Hematopoietic multipotent progenitor cell treated with erythropoietin and hydrocortisone succinate and interleukin-3 and kit ligand, for 6 days (in vitro differentiated cells): ENCODE results near the gene LMX1B.

ENCODE experiments used
- DNase-seq: peaks from one replicate; pipeline ENCODE4 v3.0.0-alpha.2; 2015

LMX1B gene

DNA sequence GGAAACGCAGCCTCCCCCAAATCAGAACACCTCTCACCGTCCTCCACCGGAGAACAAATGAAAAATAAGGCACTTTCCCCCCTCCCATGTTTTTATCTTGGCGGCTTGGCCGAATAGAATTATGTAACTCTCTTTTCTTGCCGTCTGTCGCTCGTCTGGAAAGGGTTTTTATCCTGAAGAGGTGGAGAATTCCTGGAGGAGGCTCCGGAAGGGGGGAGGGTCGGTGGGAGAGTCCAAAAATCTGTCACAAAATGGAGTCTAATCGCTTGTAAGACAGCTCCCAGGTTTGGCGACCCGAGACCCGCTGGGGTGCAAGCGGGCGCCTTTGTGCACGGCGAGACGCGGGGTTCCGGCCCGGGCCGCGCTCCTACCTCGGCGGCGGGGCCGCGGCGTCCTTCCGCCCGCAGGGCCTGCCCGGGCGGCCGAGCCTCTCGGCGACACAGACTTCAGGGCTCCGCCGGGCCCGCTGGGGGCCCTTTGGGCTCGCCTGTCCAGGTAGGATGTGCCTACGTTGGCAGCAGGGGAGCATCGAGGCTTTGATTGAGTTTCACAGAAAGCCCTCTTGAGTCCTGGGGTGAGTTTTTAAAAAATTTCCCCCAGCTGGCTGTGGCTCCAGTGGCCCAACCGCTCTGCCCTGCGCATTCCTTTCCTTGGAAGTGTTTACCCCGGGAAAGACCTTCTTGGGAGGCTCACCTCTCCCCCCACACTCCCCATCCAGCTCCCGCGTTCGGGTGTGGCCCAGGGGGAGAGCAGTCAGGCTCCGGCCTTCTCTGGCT lies 5.0 kb downstream of the LMX1B start:
- DNase-seq = no peak

DNA sequence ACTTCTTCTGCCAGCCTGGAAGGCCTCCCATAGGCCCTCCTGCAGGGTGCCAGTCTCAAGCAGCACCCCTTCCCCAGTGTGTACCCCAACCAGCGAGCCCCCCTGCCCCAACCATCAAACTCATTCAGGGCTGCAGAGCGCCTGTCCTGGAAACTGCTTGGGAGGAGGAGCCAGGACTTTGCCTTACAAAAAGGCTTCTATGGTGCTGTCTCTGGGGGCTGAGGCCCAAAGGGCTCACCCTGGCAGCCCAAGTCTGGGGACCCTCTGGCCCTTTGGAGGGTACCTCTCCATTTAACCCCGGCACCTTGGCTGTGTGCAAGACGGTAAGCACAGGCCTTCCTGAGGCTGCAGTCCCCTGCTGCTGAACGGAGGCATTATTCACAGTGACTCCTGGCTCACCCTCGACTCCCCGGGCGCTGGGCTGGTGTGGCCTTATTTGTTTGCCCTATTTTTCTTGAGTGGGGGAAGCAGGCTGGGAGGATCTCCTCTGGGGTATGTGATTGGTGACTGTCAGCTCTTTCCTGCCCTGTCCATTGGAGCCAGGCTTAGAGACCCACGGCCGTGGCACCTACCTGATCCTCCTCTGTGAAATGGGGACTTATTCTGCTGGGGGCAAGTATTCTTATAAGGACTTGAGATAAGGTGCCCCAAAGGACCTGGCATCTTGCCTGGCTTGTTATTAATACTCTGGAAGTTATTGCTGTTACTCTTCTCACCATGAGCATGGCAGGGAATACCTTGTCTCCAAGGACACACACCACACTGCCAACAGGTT lies 5.8 kb downstream of the LMX1B start:
- DNase-seq = no peak

DNA sequence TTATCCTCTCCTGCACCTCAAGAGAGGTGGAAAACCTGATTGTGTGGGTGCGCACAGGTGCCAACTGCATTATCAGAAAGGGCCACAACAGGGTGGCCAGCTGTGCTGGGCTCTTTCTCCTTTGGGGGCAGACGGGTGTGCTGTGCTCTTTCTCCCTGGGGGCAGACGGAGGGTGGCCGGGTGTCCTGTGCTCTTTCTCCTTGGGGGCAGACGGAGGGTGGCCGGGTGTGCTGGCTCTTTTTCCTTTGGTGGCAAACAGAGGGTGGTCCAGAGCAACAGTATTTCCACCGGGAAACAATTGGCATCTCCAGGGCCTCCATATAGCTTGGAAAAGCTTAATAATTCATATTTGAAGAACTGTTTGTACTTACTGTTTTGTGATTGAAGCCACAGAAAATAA lies 6.8 kb downstream of the LMX1B start:
- no peak for DNase-seq

DNA sequence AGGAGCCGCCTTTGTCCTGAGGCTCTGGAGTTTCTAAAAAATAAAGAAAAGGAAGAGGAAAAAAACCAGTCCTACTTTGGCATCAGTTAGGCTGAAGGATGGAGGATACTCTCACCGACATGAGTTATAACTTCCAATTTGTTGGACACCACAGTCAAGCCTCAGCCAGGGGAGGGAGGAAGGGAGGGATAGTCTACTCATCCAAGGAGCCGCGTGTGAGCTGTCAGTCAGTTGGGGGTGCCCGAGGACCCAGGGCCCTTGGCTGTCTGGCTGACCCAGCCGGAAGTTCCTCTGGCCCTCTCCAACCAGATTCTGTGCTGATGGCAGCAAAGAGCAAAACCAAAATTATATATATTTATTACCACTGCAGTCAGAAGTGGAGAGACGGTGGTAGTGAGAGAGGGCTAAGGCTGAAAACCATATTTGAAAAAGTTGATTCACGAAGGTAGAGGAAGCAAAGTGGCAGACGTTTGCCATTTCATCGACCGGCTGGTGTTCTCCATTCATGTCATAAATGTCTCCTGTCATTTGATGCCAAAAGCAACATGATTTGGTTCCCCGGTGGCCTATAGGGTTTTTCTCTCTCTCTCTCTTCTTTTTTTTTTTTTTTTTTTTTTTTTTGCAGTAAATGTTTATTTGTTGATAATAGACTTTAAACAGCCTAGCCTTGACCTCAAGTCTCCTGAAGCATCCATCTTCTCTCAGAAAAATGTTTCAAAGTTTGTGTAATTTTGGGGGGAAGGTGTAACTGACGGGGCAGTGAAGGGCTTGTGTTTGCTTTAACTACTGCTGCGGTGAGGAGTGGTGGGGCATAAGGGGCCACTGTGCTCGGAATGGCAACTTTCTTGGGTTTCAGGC lies 7.6 kb downstream of the LMX1B start:
- no peak for DNase-seq

DNA sequence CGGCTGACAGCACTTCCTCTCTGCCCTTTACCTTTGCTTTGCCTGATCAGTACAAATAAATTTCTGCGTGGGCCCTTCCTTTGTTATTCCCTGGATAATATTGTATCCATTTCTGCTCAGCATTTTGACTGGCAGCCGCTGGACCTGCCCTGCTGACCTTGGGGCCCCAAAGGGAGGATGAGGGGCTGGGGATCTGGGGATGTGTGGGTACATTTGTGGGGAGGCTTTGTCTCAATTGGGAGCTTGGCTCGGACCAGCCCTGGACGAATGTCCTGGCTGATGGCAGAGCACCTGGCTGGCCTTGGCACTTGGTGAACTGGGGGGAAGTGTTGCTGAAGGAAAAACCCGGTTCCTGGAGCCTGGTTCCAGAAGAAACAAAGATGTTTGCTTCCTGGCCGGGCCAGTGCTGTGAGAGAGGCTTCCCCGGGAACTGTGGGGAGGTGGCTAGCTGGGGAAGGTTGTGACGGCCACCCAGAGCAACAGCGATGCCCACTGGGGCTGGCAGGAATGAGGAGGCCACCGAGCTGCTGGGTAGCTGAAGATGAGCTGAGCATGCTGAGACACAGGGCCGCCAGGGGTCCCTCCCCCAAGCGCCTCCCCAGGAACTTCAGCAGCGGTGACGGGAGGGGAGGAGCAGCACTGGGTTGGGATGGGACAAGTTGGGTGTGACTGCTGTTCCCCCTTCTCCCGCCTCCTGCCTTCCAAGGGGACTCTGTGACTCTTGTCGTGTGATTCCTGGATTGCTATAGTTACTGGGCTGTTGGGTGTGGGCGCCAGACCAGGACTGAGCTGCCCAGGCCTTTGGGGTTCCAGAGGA lies 8.4 kb downstream of the LMX1B start:
- DNase-seq = no peak

DNA sequence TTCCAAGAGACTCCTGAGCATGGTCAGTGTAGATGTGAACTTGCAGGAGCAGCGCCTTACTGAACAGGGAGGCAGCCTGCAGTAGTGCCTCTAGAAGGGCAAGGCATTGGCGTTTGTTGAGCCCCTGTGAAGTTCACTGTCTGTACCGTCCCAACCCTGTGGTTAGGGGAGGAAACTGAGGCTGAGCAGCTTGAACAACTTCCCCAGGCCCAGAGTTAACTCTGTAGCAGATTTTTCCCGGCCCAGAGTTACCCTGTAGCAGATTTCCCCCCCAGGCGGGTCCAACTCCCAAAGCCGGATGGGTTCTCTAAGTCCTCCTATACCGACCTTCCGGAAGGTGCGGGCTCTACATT lies 9.6 kb downstream of the LMX1B start:
- DNase-seq = no peak

DNA sequence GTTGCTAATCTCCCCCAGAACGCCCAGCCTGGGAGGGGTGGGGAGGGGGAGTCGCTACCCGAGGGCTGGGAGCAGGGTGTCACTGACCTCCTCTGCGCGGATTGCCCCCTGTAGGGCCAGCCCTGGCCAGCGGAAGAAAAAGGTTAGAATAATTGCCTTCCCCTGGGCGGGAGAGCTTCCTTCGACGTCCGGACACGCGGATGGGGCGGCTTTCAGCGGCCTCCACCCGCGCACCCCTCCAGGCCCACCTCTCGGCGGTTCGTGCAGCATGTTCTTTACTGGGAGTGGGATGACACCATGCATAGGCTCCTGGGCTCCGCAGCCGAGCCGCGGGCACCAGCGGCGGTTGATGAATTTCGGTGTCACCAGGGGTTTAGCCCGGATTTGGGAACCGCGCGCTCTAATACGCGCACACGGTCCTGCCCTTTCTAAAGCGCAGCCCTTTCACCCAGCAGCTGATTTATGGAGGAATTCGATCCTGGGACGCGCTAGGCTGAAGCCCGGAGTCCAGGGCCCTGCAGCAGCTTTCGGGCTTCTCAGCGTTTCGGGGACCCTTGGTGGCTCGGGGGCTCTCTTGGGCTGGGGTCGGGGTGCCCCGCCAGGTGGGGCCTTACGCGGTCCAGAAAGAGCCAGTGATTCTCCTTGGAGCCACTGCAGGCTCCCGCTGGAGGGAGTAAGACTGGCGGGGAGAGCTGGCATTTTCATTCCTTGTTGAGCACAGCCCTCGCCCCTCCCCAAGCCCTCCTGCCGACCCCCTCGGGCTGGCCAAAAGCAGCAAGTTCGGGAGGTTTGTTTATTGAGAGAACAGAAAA lies 10.1 kb downstream of the LMX1B start:
- no peak for DNase-seq

DNA sequence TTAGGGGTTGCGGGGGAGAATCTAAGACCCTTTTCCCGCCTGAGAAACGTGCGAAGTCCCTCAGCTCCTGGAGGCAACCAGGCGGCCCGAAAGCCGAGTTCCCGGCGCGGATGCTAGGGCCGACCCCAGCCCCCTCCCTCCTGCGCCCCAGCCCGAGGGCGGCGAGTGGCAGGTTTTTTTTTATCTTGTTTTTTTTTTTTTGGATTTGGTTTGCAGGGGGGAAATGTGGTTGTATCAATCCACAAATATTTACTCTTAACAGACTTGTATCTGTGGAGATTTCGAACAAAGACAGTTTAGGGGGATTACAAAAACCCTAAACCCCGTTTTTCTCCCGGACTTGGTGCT lies 10.7 kb downstream of the LMX1B start:
- DNase-seq = no peak

DNA sequence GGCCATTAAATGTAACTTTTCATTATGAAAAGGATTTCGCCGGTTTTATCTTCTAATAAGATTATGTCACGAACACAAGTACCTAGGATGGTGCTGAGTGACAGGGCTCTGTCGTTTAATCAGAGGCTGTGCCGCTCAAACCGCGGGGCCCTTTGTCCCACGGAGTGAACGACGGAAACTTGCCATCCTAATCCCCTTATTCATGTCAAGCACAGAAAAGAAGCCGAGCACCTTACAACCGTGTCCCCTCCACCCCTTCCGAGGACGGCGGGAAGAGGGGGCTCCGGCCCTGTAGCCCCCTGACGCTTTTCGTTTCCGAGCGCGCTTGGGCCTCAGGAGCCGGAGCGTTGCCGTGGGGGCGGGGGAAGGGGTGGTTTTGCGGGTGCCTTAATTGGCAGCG lies 11.2 kb downstream of the LMX1B start:
- no peak for DNase-seq

DNA sequence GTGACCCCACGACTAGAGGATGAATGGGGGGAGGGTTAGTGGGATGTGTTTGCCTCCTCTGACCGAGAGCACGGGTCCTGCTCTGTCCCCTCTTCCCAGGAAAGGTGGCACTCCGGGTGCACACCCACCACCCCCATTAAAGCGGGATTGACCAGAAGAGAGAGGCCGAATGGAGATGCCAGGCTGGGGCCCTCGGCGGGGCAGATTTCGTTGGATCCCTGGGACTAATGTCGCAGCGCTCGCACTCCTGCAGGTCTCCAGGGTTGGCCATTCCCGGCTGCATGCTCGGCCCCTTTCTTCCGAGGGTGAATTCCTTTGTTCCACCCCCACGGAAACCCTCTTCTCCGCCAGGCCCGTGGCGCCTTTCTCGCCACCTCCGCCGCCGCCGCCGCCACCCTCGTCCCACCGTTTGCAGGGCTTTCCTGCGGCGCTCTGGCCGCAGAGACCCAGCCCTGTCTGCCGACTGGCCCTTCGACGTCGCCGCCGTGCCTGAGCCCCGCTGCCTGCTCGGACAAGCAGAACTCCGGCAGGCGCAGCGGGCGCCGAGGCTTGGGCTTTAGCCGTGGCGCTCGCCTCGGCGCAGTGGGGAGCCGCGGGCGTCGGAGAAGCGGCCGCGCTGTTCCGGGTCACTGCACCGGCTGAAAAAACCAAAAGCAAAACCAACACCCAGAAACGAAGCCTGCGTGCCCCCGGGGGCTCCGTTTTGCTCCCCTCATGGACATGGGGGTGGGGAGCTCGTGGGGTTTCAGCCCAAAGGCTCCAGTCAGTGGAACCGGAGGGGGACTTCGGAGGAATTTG lies 11.8 kb downstream of the LMX1B start:
- DNase-seq = no peak

DNA sequence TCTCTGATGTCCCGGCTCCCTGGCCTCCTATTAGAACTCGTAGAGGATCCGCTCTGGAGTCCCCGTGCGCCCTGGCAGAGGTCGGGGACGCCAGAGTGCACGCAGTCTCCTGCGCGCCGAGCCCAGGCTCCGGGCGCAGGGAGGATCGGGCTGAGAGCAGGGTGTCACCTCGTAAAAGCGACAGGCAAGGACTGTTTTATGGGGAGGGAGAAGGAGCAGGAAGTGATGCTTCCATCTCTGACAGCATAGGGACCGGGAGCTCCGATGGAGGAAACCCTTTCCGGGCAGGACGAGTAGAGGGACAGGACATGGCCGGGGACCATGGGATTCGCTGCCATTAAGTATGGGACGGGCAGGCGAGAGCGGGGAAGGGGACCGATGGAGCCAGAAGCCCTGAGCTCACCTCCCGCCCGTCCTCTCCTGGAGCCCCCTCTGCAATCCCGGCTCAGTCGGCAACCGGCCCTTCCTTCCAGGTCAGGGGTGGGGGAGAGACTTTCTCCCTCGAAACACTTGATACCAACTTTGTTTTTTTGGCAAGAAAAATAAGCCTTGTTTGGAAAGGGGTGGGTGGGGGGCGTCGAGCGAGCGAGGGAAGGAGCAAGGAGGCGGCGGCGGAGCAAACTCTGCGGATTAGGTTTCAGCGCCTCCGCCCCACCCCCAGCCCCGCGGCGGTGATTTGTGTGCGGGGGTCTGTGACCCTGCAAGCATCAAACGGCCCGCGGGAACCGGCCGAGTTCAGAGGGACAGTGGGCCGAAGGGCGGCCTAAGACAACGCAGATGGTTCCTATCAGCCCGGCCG lies 12.6 kb downstream of the LMX1B start:
- no peak for DNase-seq

DNA sequence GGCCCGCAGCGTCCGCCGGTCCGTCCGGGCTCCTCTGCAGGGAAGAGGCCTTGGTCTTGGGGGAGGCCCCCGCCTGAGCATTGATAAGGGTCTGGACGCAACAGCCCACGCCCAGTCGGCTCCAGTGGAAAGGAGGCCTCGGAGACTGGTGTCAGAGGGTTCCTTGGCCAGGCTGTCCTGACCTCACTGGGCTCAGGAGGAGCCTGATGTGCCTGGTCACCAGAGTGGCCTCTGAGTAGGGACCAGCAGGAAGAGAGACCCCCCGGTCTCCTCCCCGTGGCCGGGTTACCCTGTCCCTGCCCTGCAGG lies 13.2 kb downstream of the LMX1B start:
- no peak for DNase-seq

DNA sequence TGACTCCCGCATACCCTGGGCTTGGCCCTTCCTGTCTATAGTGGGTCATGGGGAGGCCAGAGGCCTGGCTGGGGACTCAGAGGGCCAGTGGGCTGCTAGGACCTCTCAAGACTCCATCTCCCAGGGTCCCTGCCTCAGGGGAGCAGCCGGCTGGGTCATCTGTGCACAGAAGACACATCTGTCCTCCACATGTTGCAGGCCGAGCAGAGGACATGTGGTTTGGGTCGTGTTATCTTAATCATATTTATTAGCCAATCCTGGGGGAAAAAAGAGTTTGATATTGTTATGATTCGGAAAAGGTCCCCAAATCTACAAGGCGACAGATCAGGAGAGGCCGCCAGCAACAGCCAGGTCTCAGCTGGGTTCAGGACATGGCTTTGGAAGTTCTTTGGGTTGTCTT lies 14.4 kb downstream of the LMX1B start:
- no peak for DNase-seq

DNA sequence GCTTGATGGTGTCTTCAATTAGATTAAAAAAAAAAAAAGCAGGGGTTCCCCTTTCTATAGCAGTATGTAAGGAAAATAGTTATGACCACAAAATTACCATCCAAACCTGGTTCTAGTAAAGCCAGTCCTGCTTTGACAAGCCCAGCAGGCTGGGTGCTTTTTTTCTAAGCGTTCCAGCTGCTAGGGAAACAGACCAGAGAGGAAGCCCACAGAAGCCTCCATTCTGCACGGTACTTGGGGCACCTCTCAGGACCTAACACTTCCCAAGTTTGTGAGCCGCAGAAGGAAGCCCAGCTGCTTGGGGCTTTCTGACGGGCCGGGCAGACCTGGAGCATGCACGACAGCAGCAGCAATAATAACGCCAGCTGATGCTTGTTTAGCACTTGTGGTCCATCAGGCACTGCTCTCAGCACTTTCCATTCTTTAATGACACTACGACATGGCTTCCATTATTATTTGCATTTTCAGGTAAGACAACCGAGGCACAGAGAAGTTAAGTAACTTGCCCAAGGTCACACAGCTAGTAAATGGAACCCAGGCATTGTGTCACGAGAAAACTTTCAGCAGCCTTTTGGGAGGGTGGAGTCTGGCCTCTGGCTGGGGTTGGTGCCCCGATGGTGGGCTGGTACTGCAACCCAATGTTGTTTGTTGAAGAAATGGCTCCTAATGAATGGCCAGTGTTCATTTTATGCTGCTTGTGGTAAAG lies 15.4 kb downstream of the LMX1B start:
- no peak for DNase-seq

DNA sequence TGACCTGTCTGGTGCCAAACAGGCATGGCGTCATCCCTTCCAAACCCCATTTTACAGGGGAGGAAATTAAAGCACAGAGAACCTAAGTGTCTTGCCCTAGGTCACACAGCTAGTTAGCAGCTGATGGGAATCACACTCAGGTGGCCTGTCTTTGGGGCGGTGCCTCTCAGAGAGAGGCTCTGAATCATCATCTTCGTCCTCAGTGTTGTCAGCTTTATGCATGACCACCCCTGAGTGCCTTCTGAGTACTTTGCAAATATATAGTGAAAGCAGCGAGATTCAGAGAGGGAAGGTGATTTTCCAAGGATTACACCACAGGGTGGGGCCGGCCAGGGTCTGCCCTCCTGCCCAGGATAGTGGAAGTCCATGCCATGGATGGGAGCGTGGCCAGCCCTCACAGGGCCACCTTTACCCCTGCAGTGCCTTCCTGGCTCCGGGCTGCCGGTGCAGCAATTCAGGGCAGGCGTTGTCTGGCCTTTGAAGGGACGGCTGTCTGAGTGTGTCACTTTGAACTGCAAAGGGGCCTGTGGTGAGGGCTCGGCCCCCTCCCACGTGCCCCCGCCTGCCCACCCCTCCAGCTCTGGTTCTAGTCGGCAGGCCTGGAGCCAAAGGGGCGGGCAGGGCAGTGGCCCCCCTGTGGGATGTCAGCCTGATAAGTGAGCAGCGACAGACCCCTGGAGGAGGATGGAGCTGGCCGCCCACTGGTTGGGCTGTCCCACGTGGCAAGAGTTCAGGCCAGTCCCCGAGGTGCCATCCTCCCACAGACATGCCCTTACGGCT lies 16.9 kb downstream of the LMX1B start:
- no peak for DNase-seq

DNA sequence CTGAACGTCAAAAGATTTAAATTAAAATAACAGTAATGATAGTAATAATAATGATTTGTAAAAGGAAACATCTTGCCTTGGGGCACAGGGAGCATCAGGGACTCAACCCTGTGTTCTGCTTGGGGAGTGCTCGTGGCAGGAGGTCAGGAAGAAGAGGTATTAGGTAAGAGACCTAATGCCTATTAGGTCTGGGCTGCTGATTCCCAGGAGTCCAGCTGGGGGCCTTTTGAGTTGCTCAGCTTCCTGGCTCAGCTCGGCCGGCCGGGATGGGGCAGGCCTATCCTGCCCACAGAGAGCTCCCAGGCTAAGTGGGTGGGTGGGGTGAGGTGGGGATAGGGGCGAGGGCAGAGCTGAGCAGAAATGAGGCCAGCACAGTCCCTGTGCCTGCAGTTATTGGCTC lies 17.5 kb downstream of the LMX1B start:
- DNase-seq = no peak

DNA sequence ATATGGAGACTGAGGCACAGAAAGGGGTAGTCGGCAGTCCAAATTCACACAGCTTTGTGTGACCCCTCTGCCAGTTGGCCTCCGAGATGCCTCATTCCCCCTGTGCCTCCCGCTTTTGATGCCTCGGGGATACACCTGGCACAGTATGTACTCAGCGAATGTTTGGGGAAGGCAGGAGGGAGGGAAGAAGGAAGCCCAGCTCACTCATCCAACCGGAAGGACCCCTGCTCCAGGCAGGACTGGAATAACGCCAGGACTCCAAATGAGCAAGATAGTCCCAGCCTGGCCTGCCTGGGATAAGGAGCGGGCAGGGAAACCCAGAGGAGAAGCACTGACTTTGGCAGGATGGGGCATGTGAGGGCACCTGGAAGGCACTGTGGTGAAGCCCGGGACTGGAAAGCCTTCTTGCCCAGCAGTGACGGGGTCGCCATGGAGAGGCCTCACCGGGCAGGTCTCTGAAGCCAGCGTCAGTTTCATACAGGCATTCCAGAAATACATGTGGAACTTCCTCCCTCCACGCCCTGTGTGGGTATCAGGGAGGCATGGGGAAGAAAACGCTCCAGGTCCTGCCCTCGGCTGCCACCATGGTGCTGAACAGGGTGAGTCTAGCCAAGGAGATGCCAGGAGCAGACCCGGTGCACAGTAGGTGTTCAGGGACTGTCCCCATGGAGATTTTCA lies 20.3 kb downstream of the LMX1B start:
- DNase-seq = no peak

DNA sequence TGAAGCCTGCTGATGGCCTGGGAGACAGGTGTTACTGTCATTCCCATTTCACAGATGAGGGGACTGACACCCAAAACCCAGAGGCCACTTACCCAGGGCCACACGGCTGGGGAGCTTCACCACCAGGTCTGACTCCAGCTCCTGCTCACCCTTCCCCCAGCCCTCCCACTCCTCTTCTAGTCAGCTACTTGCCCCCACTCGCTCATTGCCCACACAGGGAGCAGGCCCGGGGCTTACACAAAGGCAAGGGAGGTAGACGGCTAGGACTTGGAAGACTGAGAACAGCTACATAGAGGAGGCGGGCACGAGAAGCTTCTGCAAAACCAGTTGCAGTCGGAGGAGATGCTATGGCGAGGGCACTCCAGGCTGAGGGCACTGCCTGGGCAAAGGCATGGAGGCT lies 21.3 kb downstream of the LMX1B start:
- no peak for DNase-seq
